WTC11 (cell line): Measurements from ENCODE around the gene ZFP62.

Source experiments
- CREM ChIP-seq: sonication (generic); formaldehyde crosslinking; IDR thresholded peaks from 2 replicates; pipeline ENCODE4 v1.8.1; 2022; ENCODE audit warnings: mild to moderate bottlenecking, missing genetic modification reagents, moderate library complexity
- CTCF ChIP-seq: fragments of 200-600 bp; IDR thresholded peaks from 2 replicates; pipeline ENCODE4 v1.8.0; 2022; ENCODE audit warnings: antibody characterized with exemption
- FOXJ3 ChIP-seq: sonication (generic); formaldehyde crosslinking; IDR thresholded peaks from 2 replicates; pipeline ENCODE4 v1.9.0; 2021; ENCODE audit warnings: missing genetic modification reagents, mild to moderate bottlenecking, borderline replicate concordance
- FOXK1 ChIP-seq: sonication (generic); formaldehyde crosslinking; IDR thresholded peaks from 2 replicates; pipeline ENCODE4 v1.8.0; 2022; ENCODE audit warnings: mild to moderate bottlenecking, moderate library complexity, missing genetic modification reagents
- FOXP1 ChIP-seq: sonication (generic); formaldehyde crosslinking; IDR thresholded peaks from 2 replicates; pipeline ENCODE4 v1.8.0; 2022; ENCODE audit warnings: missing genetic modification reagents, mild to moderate bottlenecking, moderate library complexity, borderline replicate concordance
- JUN ChIP-seq: sonication (generic); formaldehyde crosslinking; IDR thresholded peaks from 2 replicates; pipeline ENCODE4 v1.8.0; 2023; ENCODE audit warnings: mild to moderate bottlenecking, missing genetic modification reagents
- KAT7 ChIP-seq: sonication (generic); formaldehyde crosslinking; IDR thresholded peaks from 2 replicates; pipeline ENCODE4 v1.8.1; 2023; ENCODE audit warnings: missing genetic modification reagents, mild to moderate bottlenecking, borderline replicate concordance
- NR2C2 ChIP-seq: sonication (generic); formaldehyde crosslinking; IDR thresholded peaks from 2 replicates; pipeline ENCODE4 v1.8.0; 2022; ENCODE audit warnings: mild to moderate bottlenecking, missing genetic modification reagents
- TEAD1 ChIP-seq: sonication (generic); formaldehyde crosslinking; IDR thresholded peaks from 2 replicates; pipeline ENCODE4 v1.8.0; 2022; ENCODE audit warnings: mild to moderate bottlenecking, missing genetic modification reagents
- TP53 ChIP-seq: sonication (generic); formaldehyde crosslinking; IDR thresholded peaks from 2 replicates; pipeline ENCODE4 v1.8.1; 2023; ENCODE audit warnings: mild to moderate bottlenecking, missing genetic modification reagents
- ZNF138 ChIP-seq: sonication (generic); formaldehyde crosslinking; conservative IDR thresholded peaks from 2 replicates; pipeline ENCODE4 v1.8.1; 2022; ENCODE audit warnings: mild to moderate bottlenecking, moderate library complexity, missing genetic modification reagents
- ZNF281 ChIP-seq: sonication (generic); formaldehyde crosslinking; IDR thresholded peaks from 2 replicates; pipeline ENCODE4 v1.8.0; 2023; ENCODE audit warnings: mild to moderate bottlenecking, missing genetic modification reagents
- ZNF671 ChIP-seq: fragments of 250-450 bp; sonication (Bioruptor Pico); IDR thresholded peaks from 2 replicates; pipeline ENCODE4 v1.8.0; 2021; ENCODE audit warnings: mild to moderate bottlenecking

GRCh38 chr5:180803181-180804128 lies 57.6 kb downstream of the ZFP62 start:
- TF ChIP-seq CTCF = no peak
- no peak for TF ChIP-seq NR2C2 (CRISPR knock-in tag)
- no peak for TF ChIP-seq TP53 (CRISPR knock-in tag)
- TF ChIP-seq FOXP1 = no peak
- no peak for TF ChIP-seq FOXJ3
- TF ChIP-seq KAT7 = no peak
- no peak for TF ChIP-seq ZNF281 (CRISPR knock-in tag)
- no peak for TF ChIP-seq CREM (CRISPR knock-in tag)
- no peak for TF ChIP-seq ZNF138 (CRISPR knock-in tag)
- no peak for TF ChIP-seq FOXK1 (CRISPR knock-in tag)
- no peak for TF ChIP-seq JUN
- no peak for TF ChIP-seq ZNF671 (CRISPR knock-in tag)
- no peak for TF ChIP-seq TEAD1
